ENCODE data around the gene SYNPO.

The SYNPO gene

GRCh38 chr5:150625164-150625535 lies 15.3 kb upstream of the SYNPO start:
- no peak for DNase-seq

GRCh38 chr5:150625831-150626746 lies 14.4 kb upstream of the SYNPO start:
- no peak for DNase-seq

GRCh38 chr5:150626853-150627276 lies 13.6 kb upstream of the SYNPO start:
- no peak for DNase-seq

- no peak for DNase-seq
These were observed 12.5 kb upstream of the SYNPO start for GRCh38 chr5:150627731-150628545.

- DNase-seq: no peak
These were observed 11.4 kb upstream of the SYNPO start for GRCh38 chr5:150628936-150629485.

GRCh38 chr5:150630016-150630415 lies 10.4 kb upstream of the SYNPO start:
- DNase-seq: no peak

- DNase-seq: no peak
These were observed 9.8 kb upstream of the SYNPO start for GRCh38 chr5:150630461-150631325.

- no peak for DNase-seq
These were observed 9.1 kb upstream of the SYNPO start for GRCh38 chr5:150631326-150631701.

GRCh38 chr5:150632305-150633160 lies 7.9 kb upstream of the SYNPO start:
- DNase-seq: no peak

- no peak for DNase-seq
These were observed 7.0 kb upstream of the SYNPO start for GRCh38 chr5:150633429-150633828.

GRCh38 chr5:150636391-150637244 lies 3.8 kb upstream of the SYNPO start:
- DNase-seq: no peak

- no peak for DNase-seq
These were observed 3.0 kb upstream of the SYNPO start for GRCh38 chr5:150637245-150638052.

GRCh38 chr5:150638053-150638444 lies 2.4 kb upstream of the SYNPO start:
- no peak for DNase-seq

GRCh38 chr5:150638488-150639376 lies 1.7 kb upstream of the SYNPO start:
- no peak for DNase-seq

- DNase-seq: no peak
These were observed 1.1 kb upstream of the SYNPO start for GRCh38 chr5:150639377-150639692.

- no peak for DNase-seq
These were observed 709 bp upstream of the SYNPO start for GRCh38 chr5:150639751-150640150.

GRCh38 chr5:150641006-150641570 lies 628 bp downstream of the SYNPO start:
- no peak for DNase-seq

- DNase-seq: no peak
These were observed 1.5 kb downstream of the SYNPO start for GRCh38 chr5:150641824-150642566.

Data from activated CD4-positive, alpha-beta T cell treated with anti-CD3 and anti-CD28 coated beads, Interleukin-2, amount 50 U/mL, for 16 hours (primary cell).